ENCODE measurements around the gene SMOC1. TPM values are rescaled to one million over a fixed set of nuclear protein-coding genes. Genes with fewer than 3 reads are reported as not detected.

Gene SMOC1
- total RNA-seq, 1 experiment from 2014 or later: 22.9 TPM

DNA sequence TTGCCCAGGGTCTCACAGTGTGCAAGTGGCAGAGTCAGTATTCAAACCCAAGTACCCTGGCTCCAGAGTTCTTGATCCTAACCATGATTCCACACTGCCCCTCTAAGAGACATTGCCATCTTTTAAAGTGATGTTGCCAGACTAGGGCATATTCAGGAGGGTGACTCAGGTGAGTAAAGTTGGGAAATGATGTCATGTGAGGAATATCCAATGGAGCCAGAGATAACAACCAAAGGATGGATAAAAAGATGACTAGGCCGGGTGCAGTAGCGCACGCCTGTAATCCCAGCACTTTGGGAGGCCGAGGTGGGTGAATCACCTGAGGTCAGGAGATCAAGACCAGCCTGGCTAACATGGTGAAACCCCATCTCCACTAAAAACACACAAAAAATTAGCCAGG is 85.6 kb downstream of the SMOC1 start:
- intact Hi-C loops (cut with micrococcal nuclease): no loop called here
- no TSS peak for BruUV-seq (replicated peaks)
- no peaks in the 10 kb centered on the region for H3K4me1 Mint-ChIP-seq (ENCODE audit: insufficient read depth, unreplicated experiment)
- no peak overlapping the region for H3K4me3 Mint-ChIP-seq (ENCODE audit: unreplicated experiment)
- no peaks in the 10 kb centered on the region for H3K27me3 Mint-ChIP-seq (ENCODE audit: insufficient read depth, unreplicated experiment)
- peak; percentile 25 for DNase-seq (ENCODE audit: unreplicated experiment)
- ChIA-PET POLR2A (no interaction called here), CTCF (no interaction called here)
- H3K27ac Mint-ChIP-seq (ENCODE audit: low read depth, unreplicated experiment): no peak overlapping the region
- no peaks in the 10 kb centered on the region for H3K36me3 Mint-ChIP-seq (ENCODE audit: insufficient read depth, unreplicated experiment)
- no peaks in the 10 kb centered on the region for H3K9me3 Mint-ChIP-seq (ENCODE audit: unreplicated experiment)
- TF ChIP-seq, protein P1, sequence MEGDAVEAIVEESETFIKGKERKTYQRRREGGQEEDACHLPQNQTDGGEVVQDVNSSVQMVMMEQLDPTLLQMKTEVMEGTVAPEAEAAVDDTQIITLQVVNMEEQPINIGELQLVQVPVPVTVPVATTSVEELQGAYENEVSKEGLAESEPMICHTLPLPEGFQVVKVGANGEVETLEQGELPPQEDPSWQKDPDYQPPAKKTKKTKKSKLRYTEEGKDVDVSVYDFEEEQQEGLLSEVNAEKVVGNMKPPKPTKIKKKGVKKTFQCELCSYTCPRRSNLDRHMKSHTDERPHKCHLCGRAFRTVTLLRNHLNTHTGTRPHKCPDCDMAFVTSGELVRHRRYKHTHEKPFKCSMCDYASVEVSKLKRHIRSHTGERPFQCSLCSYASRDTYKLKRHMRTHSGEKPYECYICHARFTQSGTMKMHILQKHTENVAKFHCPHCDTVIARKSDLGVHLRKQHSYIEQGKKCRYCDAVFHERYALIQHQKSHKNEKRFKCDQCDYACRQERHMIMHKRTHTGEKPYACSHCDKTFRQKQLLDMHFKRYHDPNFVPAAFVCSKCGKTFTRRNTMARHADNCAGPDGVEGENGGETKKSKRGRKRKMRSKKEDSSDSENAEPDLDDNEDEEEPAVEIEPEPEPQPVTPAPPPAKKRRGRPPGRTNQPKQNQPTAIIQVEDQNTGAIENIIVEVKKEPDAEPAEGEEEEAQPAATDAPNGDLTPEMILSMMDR (IDR thresholded peaks at IDR 0.05; ENCODE audit: unreplicated experiment): no peak

DNA sequence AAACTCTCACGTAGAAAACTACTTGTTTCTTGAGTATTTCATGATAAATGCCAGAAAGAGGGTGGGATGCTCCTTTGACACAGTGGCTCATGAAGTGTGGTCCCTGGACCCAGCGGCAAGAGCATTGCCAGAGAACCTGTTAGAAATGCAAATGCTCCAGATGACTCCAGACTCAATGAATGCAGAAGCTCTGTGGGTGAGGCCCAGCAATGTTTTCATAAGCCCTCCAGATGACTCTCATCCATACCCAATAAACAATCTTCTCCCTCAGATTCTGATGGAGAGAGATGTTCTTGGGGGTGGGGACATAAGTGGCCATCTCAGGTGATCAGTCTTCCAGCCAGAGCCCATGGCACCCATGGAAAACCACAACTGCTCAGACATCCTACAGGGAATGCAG is 88.9 kb downstream of the SMOC1 start:
- Mint-ChIP-seq H3K9me3 (ENCODE audit: unreplicated experiment) (no peaks in the 10 kb centered on the region), H3K27ac (ENCODE audit: low read depth, unreplicated experiment) (no peak overlapping the region), H3K4me3 (ENCODE audit: unreplicated experiment) (no peak overlapping the region), H3K36me3 (ENCODE audit: insufficient read depth, unreplicated experiment) (no peaks in the 10 kb centered on the region), H3K4me1 (ENCODE audit: insufficient read depth, unreplicated experiment) (no peaks in the 10 kb centered on the region), H3K27me3 (ENCODE audit: insufficient read depth, unreplicated experiment) (no peaks in the 10 kb centered on the region)
- POLR2A ChIA-PET: no interaction called here
- TF ChIP-seq, protein P1 (IDR thresholded peaks at IDR 0.05; ENCODE audit: unreplicated experiment): no peak
- DNase-seq (ENCODE audit: unreplicated experiment): no peak
- CTCF ChIA-PET: no interaction called here
- no TSS peak for BruUV-seq (replicated peaks)
- intact Hi-C loops (cut with micrococcal nuclease): no loop called here

DNA sequence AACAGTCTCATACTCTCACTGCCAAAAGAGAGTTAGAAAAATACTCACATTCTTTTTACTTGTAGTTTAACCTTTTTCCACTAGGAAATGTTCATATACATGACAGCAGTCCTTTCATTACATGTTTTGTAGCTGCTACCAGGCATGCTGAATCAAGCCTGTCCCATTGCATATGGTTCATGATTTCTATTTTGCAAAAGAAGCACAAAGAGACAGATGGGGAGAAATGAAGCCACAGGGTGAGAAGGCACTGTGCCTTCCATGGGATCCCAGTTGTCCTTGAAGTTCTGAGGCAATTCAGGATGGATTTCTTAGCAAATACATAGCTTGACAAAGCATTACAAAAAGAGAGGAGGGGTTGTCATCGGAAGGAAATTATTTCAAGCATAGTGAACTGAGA is 89.5 kb downstream of the SMOC1 start:
- ChIA-PET CTCF (no interaction called here), POLR2A (no interaction called here)
- no peak for DNase-seq (ENCODE audit: unreplicated experiment)
- Mint-ChIP-seq H3K9me3 (ENCODE audit: unreplicated experiment) (no peaks in the 10 kb centered on the region), H3K27me3 (ENCODE audit: insufficient read depth, unreplicated experiment) (no peaks in the 10 kb centered on the region), H3K4me1 (ENCODE audit: insufficient read depth, unreplicated experiment) (no peaks in the 10 kb centered on the region), H3K27ac (ENCODE audit: low read depth, unreplicated experiment) (no peak overlapping the region), H3K4me3 (ENCODE audit: unreplicated experiment) (no peak overlapping the region), H3K36me3 (ENCODE audit: insufficient read depth, unreplicated experiment) (no peaks in the 10 kb centered on the region)
- TF ChIP-seq, protein P1 (IDR thresholded peaks at IDR 0.05; ENCODE audit: unreplicated experiment): no peak
- intact Hi-C loops (cut with micrococcal nuclease): no loop called here
- BruUV-seq (replicated peaks): no TSS peak

DNA sequence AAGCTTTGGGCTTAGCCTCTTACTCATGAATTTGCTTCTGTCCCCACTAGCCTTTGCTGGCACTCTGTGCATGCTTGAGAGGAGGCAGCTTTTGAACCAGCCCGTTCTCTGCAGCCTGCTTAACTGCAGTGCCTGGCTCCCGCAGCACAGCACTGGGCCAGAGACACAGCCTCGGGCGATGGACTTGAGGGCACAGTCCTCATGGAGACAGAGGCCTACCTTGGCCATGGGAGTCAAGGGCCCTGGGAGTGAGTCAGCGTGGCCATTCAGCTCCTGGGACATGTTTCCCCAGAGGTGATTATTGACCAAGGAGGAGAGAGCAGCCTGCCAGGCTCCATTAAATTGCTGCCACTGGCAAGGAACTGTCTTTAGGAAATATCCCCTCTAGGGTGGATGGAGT is 93.5 kb downstream of the SMOC1 start:
- no TSS peak for BruUV-seq (replicated peaks)
- POLR2A ChIA-PET: interaction anchor here (0.6 kb wide), 1 partner anchor 45 kb away, joined by 3 read pairs; no protein-coding TSS in a partner anchor

More for the DNA sequence above, 93.5 kb downstream of the SMOC1 start:
- H3K9me3 Mint-ChIP-seq (ENCODE audit: unreplicated experiment): no peaks in the 10 kb centered on the region
- no peaks in the 10 kb centered on the region for H3K4me1 Mint-ChIP-seq (ENCODE audit: insufficient read depth, unreplicated experiment)
- no peak overlapping the region for H3K27ac Mint-ChIP-seq (ENCODE audit: low read depth, unreplicated experiment)
- TF ChIP-seq, protein P1 (IDR thresholded peaks at IDR 0.05; ENCODE audit: unreplicated experiment): no peak
- no peaks in the 10 kb centered on the region for H3K27me3 Mint-ChIP-seq (ENCODE audit: insufficient read depth, unreplicated experiment)
- CTCF ChIA-PET: interaction anchor here (0.5 to 1.0 kb wide), 2 partner anchors 79 to 155 kb away, joined by 3 to 4 read pairs; no protein-coding TSS in a partner anchor
- peak; percentile 6 for DNase-seq (ENCODE audit: unreplicated experiment)
- intact Hi-C loops (cut with micrococcal nuclease): no loop called here
- no peaks in the 10 kb centered on the region for H3K36me3 Mint-ChIP-seq (ENCODE audit: insufficient read depth, unreplicated experiment)
- no peak overlapping the region for H3K4me3 Mint-ChIP-seq (ENCODE audit: unreplicated experiment)
